KBM-7 (cell line): Measurements from ENCODE around the gene FMNL2.
"Not testable (repeated sequence)": the region's sequence is repeated elsewhere in the genome, so short reads cannot be mapped to it uniquely, and the experiment has no call there.

Source experiments
- DNase-seq: peaks from one replicate; pipeline ENCODE4 v3.0.0-alpha.2; 2015
- in situ Hi-C: fragments of 300-500 bp; cut with MboI; formaldehyde crosslinking; loops from 2 replicates; pipeline ENCODE4 v1.14.3; 2020; ENCODE audit warnings: low sequenced_read_pairs, low pct_unique_long_range_greater_than_20kb, mixed read lengths

FMNL2 gene

DNA sequence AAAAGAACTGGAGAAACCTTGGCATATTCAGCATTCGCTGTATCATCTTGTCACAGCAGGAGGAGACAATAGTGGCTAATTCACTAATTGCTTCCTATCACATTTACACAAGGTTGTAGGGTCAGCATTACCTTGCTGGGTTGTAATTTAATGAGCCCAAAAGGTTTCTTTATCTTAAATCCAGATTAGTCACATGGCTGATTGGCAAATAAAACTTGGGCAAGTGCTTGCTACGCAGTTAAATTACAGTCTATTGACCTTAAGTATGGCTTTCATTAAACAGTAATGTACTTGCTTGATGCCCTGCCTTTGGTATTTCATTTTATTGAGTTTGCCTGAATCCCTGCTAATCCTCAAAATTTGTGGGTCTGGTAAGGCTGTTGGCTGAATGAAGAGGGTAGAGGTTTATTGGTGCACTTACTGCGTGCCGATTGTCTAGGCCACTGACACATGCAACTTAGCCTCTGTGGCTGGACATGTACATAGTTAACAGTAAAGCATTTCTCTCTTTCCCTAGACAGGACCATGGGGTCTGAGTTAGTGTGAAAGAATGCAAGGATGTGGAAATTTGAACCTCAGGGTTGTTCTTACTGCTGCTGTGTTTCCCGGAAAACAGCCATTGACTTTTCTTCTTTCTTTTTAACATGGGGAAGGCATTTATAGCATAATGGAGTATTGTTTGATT is 34.3 kb downstream of the FMNL2 start:
- no peak for DNase-seq

DNA sequence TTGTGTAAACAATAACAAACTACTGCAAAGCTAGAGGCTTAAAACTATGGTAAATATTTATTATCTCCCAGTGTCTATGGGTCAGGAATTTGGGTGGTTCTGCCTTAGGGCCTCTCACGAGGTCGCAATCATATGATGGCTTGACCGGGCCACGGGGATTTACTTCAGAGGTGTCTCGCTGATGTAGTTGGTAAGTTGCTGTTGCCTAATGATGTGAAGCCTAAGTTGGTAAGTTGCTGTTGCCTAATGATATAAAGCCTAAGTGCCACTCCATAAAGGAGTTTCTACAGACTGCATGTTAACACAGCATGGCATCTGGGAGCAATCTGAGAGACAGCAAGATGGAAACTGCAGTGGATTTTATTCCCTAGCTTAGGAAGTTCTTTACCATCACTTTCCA is 35.8 kb downstream of the FMNL2 start:
- in situ Hi-C loops: no loop called here
- no peak for DNase-seq

More for the DNA sequence above, 34.3 kb downstream of the FMNL2 start:
- in situ Hi-C loops: no loop called here

DNA sequence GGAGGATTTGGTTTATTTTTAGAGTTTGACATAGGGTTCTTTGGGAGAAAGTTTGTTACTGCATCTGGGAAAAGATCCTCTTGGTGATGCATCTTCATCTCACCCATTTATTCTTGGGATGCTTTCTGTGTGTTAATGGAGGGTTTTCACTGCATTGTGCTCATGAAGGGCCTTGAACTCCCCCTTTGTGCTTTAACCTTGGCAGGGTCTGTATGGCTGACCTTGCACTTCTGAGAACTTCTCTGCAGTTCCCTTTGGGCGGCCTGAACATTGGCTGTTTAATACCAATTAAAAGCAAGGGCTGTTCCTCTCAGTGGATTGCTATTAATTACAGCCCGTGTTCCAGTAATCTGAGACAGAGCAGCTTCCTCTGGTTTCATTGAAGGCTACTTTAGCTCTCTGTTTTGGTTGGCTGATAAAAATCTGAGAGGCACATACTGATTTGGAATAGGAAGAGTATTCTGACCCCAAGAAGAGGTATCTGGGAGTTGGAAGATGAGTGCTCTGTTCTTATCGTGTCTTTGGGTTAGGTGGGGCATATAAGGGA is 37.5 kb downstream of the FMNL2 start:
- in situ Hi-C loops: no loop called here
- DNase-seq: no peak

DNA sequence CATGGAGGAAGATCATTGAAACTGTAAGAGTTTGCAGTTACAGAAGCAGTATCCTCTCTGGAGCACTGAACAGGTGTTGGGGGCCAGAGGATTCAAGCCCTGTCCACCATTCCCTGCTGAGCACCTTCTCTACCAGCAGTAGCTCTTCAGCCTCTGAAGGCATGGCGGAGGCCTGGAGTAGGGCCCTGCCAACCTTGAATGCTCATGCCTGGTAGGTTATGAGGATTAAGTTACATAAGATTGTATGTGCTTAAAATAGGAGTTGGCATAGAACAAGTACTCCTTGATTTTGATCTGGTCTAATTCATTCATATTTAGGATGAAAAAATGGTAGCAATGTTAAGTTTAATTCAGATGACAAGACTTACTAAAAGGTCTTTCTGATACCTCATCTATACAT is 40.2 kb downstream of the FMNL2 start:
- no peak for DNase-seq
- in situ Hi-C loops: no loop called here

DNA sequence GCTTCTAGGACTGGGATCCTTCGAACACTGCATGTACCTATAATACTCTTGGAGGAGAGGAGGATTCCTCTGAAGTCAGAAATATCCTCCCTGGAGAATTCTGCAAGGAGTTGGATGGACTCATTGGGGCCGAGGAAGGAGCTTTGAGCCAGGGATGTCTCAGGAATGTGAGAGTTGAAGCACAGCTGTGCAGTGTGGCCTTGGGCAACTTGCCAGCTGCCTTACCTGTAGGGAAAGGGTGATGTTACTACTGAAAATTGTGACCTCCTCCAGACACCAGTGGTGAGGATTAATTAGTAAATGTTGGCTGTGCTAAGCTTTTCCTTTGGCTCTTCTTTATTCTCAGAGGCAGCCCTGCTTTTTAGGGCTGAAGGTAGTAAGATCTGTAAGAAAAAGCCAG is 41.4 kb downstream of the FMNL2 start:
- in situ Hi-C loops: no loop called here

DNA sequence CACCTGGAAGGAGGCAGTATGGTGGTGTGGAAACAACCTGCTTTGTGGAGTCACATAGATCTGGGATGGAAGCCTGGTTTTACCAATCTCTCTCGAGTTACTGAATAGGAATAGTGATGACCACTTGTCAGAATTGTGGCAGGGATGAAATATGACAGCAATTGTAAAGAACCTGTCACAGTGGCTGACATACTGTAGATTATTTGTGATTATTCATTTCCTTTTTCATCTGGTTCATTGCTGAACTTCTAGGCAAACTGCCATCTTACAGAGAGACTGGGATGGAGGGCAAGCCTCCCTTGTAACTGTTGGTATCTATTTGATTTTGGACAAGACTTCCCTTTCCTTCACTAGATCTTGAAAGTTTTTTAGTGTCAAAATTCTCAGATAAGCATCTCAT is 42.0 kb downstream of the FMNL2 start:
- DNase-seq: no peak
- in situ Hi-C loops: no loop called here

More for the DNA sequence above, 41.4 kb downstream of the FMNL2 start:
- DNase-seq: no peak

DNA sequence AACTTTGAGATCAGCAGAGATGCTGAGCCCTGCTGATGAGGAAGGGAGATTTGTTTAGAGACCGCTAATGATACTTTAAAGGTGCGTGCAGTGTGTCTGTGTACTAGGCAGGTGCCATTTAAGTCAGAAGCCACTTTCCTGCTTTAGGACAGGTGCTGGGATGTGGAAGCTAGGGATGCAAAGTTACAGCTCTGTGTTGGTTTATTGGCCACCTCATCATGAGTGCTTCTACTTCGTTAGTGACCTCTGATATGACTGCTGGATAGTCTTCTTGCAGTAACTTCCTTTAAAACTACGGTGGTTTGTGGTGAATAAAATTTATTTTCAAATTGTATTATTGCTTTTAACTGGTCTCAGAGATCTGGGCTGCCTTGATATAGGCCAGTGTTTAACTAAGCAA is 44.1 kb downstream of the FMNL2 start:
- no peak for DNase-seq
- in situ Hi-C loops: no loop called here

DNA sequence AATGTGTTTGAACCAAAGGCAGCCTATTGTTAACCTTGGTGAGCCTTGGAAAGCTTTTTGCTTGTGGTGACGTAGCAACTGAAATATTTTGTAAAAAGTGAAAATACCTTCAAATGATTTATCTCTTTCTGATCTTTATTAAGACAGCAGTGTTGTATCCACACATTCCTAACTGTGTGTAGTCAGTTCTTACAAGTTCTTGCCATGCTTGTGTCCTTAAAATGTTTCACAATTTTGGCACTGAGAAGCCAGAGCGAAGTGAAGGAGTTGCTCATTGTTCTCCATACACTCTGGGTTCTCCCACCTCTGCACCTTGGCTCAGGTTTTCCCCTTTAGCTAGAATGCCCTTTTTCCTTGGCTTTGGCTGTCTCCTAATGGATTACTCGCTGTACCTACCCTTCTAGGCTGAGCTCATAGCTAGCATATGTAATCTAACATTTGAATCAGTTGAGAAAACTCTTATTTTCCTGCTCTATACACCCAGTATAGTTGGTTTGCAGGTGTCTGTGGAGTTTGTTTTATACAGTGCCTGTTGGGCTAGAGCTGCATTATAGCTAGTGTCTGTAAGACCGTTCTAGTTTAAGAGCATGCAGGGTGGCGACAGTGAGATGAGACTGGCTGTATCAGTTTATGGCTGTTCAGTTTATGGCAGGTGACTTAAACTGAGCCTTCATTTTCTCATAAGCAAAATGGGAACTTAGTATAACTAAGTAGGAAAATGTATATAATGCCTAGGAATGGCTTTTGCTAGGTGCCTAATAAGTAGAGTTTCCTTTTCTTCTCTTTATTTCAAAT is 45.5 kb downstream of the FMNL2 start:
- in situ Hi-C loops: no loop called here

DNA sequence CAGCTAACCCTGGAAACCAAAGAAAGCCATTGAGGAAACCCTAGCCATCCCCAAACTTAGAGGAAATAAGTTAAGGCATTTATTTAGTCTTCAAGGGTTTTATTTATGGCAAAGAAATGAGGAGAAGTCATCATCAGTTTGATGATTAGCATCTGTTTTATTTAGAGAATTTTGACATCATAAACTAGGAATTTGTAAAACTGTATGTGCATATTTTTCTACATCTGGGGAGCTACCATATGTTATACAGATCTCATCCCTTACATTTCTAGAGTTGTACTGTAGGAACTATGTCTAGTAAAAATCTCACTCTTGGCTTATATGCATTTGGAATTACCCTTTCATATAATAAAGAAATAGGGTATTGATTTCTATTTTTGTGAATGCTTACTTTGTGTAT is 48.7 kb downstream of the FMNL2 start:
- in situ Hi-C loops: no loop called here
- DNase-seq: no peak

More for the DNA sequence above, 45.5 kb downstream of the FMNL2 start:
- DNase-seq: no peak

DNA sequence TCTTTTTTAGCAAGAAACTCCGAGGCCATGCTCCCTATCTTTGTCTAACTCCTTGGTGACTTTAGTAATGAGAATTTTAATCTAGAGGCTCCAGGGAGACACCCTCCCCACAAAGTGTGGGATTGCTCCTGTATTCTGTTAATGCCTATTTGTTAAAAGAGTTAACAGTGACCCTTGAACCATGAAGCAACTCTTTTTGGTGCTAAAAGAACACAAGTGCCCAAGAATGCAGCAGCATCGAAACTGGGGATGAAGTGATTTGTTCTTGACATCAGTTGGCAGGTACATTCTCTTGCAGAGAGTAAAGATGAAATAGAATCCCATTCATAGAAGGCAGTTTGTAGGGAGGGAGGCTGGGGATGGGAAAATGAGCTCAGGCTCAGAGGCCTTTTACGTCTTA is 50.0 kb downstream of the FMNL2 start:
- no peak for DNase-seq
- in situ Hi-C loops: no loop called here

DNA sequence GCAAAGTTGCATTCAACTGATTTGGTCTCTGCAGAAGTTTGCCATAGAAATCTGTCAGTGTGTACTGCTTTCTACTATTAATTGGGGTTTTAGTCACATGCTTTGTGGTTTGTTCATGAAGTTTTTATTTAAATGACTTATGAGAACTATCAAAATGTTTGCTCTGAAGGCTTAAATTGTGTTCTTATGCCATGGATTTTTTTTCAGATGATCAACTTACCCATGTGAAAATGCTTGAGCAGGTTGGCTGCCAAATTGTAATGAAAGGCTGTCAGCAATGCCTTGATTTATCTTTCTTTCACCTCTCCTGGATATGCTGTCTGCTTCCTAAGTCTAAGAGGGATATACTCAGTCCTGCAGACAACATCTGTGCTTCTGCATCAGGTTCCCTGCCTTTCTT is 50.7 kb downstream of the FMNL2 start:
- no peak for DNase-seq
- in situ Hi-C loops: no loop called here

DNA sequence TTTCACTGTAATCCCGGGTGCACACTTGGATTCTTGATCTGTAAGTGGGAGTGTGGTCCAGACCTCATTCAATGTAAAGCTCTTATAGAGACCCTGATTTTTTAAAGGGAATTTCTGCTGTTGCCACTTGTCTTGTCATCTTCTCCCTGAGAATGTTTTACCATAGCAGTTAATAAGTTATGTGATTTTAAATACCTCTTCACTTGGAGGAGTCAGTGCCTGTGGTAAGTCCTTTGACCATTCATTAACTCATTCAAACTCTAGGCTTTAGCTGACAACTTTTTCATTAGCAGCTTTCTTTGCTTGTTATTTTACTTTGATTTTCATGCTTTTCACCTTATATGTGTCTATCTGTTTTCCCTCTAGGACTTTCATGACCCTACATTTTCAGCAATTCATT is 51.3 kb downstream of the FMNL2 start:
- no peak for DNase-seq
- in situ Hi-C loops: no loop called here

DNA sequence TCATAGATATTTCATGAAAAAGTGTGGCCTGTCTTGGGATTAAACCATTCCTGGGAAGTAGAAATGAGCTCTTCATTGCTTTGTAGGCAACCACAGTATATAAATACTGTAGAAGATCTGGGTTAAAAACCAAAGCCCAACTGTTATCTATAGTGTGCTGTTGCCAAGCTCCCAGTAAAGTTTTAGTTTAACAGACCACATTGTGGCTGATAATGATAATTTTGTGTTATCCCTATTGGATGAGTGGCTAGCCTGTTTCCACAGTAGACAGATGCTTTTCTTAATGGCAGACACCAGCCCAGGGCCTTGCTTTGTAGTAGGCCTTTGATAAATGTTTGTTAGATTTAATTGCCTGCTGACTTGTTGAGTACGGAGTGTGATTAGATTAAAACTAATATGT is 52.1 kb downstream of the FMNL2 start:
- in situ Hi-C loops: no loop called here
- DNase-seq: no peak

DNA sequence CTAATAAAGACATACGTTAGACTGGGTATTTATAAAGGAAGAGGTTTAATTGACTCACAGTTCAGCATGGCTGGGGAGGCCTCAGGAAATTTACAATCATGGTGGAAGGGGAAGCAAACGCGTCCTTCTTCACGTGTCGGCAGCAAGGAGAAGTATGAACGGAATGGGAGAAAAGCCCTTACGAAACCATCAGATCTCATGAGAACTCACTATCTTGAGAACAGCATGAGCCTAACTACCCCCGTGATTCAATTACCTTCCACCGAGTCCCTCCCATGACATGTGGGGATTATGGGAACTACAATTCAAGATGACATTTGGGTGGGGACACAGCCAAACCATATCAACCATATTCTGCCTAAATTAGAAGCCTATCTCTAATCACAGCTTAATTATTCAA is 53.3 kb downstream of the FMNL2 start:
- in situ Hi-C loops, DNase-seq: not testable (repeated sequence)

DNA sequence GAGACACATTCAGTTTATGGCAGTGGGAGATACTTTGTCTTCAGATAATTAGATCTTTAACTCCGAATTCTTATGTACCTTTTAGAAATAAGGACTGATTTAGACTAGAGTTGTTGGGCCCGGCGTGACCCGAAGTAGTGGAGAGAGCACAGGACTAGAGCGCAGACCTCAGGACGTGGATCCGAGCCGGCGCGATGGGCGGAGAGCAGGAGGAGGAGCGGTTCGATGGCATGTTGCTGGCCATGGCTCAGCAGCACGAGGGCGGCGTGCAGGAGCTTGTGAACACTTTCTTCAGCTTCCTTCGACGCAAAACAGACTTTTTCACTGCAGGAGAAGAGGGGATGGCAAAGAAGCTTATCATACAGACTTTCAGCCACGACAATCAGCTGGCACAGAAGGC is 54.5 kb downstream of the FMNL2 start:
- in situ Hi-C loops: no loop called here
- DNase-seq: no peak

DNA sequence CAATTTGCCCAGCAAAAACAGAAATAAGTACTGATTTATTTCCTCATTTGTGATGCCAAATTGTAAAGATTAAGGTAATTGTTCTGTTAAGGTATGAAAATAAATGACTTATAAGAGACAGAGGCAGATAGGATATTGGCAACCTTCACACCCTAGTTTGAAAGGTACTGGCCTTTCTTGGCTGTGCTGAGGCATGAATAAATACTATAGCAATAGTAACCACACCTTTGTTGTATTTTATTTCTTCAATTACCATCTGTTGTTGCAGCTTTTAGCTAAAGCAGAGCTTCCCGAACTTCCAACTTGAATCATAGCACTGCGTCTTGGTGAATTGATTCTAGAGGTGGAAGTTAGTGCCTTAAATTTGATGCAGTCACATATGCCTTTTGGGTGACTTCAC is 55.9 kb downstream of the FMNL2 start:
- DNase-seq: no peak
- in situ Hi-C loops: no loop called here

DNA sequence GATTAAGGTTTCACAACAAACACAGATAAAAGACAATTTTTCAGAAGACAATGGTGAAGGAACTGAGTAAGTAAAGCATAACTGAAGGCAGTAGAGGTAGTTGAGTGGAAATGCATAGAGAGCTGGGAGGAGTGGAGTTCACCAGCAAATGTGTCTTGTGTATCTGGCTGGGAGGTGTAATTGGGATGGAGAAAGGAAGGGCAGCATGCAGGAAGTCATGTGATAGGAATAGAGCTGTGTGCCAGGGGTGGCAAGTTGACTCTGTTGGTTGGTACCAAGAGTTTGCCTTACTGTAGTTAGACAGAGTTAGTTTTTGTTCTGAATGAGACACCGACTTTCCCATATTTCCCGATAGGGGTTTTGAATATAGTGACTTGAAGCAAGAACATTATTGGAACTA is 56.3 kb downstream of the FMNL2 start:
- no peak for DNase-seq
- in situ Hi-C loops: no loop called here

DNA sequence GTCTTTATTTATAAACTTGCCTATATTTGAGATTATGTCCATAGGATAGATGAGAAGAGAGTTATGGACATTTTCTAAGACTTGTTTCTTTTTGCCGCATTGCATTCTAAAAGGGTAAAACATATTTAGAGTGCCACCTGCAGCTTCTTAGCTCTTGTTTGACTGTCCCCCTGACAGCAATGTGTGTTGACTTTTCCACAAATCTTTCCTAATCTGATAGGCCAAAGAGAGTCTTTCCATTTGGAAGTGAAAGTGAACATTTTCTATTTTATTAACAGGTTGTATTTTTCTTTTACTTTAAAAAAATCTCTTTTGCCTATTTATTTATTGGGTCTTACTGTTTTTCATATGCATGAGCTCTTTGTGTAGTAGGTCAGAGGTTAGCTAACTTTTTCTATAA is 58.4 kb downstream of the FMNL2 start:
- DNase-seq: no peak
- in situ Hi-C loops: no loop called here

DNA sequence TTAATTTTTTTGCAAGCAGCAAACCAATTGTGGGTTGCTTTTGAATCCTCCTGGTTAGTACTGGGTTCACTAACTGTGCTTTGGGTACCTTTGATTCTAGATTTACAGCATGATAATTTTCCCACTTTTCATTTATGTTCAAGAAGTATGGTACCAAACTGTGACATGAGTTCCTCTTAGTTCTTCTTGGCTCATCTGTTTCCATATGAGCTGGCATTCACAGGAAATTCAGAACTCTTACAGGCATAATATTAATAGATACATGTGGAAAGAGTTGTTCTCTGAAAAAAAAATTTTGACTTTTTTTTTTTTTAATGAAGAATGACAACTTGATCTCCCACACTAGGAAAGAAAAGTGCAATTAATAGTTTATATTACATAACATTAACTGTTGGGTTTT is 59.4 kb downstream of the FMNL2 start:
- DNase-seq: no peak
- in situ Hi-C loops: no loop called here

DNA sequence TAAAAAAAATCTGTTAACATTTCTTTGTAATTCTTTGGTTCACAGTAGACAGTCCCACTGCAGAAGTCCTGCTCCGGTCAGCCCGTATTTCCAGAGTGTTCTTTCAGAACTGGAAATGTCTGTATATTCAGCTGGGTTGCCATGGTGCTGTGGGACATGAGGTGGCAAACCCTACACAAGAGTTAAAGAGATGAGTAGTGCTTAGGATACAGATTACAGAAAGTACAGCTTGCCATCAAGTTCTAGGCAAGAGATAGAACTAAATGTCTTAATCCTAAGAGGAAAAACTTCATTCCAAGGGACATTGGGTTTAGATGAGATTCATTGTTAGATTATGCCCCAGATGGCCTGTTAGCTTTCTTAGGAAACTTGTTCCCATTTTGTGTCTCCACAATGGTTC is 60.1 kb downstream of the FMNL2 start:
- no peak for DNase-seq
- in situ Hi-C loops: no loop called here

DNA sequence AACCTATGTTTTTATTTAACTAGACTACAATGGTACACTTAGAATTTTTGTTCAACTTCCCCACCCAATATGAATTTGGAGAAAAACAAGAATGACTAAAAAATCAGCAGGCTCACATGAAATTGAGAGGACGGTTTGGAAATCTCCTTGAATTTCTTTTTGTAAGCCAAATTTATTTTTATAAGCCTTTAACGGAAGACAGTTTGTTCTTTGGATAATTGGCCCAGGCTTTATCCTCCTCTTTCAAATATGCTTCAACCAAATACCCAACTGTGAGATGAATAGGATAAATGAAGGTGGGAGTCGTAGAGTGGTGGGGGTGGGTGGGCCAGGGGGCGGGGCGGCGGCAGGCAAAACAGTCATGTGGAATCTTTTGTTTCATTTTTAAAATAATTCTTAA is 60.6 kb downstream of the FMNL2 start:
- no peak for DNase-seq
- in situ Hi-C loops: no loop called here
